Endometrium (tissue), 2 donors: ENCODE results near the gene KRT4.
"Not testable (repeated sequence)": the region's sequence is repeated elsewhere in the genome, so short reads cannot be mapped to it uniquely, and the experiment has no call there.

Source experiments
- FAIRE-seq: peaks from 2 replicates; lab custom pipeline; 2012; peaks lifted over from hg19 to GRCh38; lab: Jason Lieb, UNC
- donor health status: control.
- donor health status: control.

Gene KRT4

DNA sequence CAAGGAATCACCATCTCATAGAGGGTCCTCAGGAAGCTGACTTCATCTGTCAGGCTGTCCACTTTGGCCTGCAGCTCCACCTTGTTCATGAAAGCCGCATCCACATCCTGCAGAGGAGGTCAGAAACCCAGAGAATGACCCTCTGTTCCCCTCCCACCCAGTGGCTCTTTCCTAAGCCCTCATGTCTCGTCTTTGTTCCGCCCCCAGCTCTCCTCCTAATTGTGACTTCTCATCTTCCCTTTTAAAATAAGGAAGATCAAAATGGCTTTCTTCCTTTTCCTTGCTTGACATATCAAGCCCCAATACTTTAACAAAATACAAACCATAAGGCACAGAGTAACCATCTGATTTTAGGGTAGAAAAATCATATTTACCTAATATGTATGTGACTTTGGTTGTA, 41.1 kb downstream of the KRT4 start:
- FAIRE-seq, result no peak

DNA sequence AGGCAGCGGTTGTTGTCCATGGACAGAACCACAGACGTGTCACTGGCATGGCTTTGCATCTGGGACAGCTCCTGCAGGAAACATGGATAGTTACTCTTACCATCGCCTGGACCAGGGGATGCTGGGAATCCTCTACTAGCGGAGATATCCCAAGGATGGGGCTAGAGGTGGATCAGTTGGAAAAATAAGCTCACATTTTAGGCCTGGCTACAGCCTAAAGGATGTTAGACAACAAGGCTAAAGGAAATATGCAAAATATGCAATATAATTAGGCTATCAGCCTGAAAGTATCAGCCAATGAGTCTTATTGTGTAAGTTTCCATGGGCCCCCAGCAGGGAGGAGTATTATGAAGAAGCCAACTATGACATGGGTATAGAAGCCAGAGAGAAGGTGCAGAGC, 41.7 kb downstream of the KRT4 start:
- FAIRE-seq, result no peak

DNA sequence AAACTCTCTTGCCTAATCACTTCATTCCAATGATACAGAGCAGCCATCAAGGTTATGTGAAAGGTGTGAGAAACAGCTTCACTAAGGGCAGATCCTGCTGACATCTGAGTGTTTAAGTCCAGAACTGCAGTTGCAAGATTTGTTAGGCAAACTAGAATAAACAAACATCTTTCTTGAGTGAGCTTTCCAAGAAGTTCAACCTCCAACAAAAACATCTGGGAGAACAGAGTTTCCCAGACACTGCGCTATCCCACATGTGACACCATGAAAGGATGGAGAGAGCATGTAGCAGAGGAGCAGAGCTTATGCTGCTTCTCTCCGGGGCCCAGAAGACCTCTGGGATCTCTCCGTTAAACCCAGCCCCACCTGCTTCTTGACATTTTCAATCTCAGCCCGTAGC, 42.4 kb downstream of the KRT4 start:
- no peak for FAIRE-seq

DNA sequence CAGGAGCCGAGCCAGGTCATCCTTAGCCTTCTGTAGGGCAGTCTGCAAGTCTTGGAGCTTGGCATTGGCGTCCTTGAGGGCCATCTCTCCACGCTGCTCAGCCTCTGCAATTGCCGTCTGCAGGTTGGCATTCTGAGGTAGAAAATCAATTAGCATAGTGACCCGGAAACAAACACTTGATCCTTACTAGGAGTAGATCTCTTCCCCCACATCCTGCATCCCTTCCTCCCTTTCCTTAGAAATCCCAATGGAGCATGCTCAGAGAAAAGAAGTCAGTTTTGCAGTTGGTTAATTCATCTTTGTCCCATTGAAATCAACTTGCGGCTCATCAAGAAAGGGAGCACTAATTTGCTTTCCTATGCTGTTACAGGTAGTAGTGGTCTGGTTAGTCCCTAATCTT, 42.8 kb downstream of the KRT4 start:
- no peak for FAIRE-seq

DNA sequence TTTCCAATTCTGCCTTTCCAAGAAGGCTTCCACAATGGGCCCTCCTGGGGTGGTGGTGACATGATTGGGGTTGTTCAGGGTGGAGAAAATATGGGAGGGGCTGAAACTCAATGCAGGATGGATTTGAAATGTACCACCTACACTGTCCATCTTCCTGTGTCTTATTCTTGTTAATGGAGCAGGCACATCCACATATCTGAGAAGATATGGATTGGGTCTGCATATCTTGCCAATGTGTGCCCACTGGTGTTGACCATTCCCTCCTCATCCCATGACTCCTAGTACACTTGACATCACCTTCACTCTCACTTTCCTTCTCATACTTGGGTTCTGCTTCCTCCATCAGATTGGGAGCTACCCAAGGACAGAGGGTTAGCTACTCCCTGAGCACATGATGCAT, 44.0 kb downstream of the KRT4 start:
- no peak for FAIRE-seq

DNA sequence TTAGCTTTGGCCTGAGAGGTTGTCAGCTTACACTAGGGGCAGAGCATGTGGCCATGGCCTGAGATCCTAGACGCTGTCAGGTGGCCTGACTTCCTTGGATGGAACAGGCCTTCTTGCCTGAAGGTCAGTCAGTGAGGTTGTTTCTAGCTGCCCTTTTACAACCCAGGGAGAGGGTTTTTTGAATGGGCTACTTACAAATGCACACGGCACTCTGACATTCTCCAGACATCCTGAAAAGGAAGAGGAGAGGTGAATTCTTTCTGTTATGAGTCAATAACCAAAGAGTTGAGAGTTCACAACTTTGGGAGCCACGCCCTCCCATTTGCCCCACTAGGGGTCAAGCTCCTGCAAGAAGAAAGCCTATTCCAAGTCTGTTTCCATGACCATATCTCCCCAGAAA, 44.6 kb downstream of the KRT4 start:
- no peak for FAIRE-seq

DNA sequence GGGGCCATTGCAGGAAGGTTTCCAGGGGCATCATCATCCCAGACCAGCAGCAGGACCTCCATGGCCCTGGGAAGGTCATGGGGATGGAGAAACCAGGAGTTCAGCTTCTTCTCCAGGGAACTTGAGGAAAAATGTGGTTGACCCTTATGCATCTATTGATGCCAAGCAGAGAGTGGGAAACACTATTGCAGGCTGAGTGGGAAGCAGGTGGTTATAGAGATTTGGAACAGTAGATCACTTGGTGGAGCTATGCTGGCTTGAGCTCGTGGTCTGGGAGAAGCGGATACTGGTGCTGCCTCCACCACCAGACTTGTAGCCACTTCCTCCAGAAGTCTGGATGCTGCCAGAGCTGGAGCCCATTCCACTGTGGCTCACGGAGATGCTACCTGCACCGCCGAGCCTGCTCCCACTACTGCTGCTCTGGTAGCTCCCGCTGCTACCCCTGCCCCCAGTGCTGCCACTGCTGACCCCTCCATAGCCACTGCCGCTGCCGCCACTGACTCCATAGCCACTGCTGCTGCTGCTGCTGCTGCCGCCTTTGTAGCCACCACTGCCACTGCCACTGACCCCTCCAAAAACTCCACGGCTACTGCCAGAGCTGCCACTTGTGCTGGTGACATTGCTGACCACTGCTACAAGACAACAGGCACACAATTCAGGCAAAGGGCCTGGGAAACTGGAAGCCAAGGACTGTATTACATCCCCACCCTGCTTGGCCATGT, 45.3 kb downstream of the KRT4 start:
- FAIRE-seq, result no peak

DNA sequence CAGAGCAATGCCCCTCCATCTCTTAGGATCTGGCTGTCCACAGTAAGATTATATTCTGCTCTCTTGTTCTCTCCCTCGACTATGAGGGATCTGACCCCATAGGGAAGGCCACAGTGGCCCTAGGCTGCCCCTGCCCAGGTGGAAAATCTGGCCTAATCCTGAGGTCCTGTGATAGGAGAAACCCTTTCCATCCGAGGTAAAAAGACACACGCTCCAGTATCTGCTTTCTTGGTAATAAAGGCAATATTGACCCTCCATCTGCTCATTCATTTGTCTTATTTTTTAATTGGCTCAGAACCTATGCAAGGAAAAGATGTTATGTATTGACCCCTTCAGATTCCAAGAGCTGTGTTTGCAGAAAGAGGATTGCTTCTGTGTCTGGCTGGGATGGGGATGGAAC, 46.5 kb downstream of the KRT4 start:
- no peak for FAIRE-seq

DNA sequence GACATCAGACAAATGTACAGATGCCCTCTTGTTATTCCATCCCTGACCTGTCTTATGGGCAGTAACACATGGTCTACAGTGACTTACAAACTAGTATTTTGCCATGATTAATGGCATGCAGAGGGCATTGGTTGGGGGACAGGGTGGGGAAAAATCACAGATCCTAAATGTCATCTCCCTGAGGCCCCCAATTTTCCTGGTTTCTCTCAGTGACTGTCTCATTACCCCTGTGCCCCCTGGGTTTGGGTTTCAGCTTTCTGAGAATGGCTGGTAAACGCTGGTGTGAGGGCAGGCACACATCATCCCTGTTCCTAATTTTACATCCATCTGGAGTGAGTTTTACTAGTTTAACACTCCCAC, 46.9 kb downstream of the KRT4 start:
- no peak for FAIRE-seq

DNA sequence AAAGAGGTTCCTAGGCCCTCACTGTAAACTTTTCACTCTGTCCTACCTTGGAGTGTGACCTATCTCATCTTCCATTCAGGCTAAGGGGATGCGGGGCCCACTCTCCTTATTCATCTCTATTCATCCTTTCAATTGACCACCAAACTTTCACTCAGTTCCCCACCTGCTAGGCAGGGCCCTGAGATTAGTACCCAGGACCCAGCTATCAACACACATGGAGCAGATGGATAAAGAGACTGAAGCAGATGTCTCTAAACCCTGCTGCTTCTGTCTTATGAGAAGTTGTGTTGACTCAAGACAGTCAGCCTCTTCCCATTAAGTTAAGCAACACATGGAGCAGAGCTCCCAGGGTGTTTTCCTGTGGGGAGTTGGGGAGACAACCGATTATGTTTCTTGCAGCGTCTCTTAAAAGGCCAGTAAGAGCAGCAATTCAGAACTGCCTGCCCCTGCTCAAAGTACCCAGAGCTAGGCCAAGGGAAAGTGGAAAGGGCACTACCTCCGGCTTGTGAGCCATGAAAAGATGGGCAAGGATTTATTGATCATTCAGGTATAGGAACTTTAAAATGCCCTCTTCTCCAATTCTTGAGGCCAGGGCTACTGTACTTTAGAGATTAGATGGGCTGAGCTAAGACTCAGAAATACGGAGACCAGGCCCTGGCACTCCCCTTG, 47.4 kb downstream of the KRT4 start:
- FAIRE-seq, result no peak

DNA sequence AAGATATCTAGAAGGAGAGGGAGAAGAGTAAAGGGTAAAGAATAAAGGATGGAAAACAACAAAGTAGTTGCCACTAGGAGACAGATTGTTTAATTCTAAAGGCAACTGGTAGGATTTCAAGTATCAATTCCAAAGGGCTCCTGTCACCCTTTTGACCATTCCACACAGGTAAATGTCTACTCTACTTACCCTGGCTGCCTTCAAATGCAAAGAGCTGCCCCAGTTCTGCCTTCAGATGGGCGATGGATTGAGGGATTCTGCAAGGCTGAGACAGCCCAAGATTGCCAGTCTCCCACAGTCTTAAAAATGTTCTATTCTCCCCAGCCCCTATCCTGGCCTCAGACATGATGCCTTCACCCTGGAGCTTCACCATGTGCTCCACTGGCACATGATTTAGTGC, 48.2 kb downstream of the KRT4 start:
- FAIRE-seq, result no peak

DNA sequence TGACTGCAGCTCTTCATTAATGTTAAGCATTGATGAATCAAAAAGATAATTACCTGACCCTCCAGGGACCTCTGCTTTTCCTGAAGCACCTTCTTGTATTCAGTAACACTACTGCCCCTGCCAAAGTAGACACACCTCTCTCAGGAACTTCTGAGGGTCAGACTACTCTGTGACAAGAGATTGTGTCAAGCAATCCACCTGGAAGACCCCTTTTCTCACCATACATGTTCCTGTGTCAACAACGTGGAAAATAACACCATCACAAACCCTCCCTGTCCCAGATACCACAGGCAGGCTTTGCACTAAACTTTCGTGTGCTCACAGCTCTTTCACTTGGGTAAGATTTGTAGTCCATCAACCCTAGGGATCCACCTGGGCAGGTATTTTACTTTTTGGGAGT, 49.9 kb downstream of the KRT4 start:
- no peak for FAIRE-seq

DNA sequence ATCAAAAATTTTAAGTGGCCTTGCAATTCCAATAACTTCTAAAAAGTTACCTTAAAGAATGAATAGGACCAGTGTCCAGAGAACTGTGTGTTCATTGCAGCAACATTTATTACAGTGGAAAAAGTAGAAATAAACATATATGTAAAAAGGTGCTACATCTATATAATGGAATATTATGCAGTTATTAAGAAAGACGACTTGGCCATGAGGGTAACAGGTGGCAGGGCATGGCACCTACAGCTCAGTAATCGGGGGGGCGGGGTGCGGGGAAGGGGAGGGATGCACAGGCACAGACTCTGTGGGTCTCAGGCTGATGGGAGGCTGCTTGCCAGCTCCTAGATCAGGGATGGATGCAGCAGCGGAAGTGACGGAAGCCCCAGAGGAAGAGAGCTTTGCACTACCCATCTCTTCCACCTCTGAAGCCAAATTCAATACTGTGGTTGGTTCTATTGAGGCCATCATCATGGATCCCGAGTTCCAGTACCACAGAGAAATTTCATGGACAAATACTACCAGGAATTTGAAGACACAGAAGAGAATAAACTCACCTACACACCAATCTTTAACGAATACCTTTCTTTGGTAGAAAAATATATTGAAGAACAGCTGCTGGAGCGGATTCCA, 50.8 kb downstream of the KRT4 start:
- FAIRE-seq, result no peak

DNA sequence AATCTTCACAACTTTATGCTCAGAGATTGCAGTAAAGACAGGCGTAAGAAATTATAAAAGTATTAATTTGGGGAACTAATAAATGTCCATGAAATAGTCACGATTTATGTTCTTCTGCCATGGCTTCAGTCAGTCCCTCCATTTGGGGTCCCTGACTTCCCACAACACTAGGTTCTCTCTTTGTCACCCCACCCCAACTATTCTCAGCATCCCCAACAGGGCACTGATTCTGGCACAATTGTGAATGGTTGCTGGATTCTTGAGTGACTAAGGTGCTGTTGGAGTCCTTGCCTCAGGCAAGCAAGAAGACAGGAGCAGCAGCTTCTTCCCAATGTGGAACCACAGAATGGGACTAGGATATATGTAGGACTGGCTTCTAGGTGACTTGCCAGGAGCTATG, 52.1 kb downstream of the KRT4 start:
- FAIRE-seq, result no peak

DNA sequence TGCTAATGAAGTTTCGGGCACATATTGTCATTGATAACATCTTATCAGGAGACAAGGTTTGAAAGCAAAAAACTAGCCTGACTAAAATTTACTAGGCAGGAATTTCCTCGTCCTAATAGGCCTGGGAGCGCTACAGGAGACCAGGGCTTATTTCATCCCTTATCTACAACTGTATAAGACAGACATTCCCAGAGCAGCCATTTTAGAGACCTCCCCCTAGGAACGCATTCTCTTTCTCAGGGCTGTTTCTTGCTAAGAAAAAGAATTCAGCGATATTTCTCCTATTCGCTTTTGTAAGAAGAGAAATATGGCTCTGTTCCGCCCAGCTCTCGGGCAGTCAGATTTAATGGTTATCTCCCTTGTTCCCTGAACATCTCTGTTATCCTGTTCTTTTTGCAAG, 52.7 kb downstream of the KRT4 start:
- FAIRE-seq, result not testable (repeated sequence)

DNA sequence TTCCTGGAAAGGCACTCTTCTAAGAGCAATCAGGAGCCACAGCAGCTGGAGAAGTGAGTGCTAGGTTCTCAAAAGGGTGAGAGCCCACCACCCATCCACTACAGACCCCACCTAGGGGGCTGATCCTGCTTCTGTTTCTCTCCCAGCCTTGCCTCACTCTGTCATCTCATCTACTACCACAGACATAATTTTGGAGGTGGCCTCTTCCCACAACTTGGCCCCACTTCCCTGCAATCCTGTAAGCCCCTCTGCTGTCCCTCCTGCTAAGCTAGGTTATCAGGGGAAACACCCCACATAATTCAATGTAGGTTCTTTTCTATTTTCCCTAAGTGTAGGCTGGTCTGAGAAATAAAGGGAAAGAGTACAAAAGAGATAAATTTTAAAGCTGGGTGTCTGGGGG, 53.3 kb downstream of the KRT4 start:
- FAIRE-seq, result no peak

DNA sequence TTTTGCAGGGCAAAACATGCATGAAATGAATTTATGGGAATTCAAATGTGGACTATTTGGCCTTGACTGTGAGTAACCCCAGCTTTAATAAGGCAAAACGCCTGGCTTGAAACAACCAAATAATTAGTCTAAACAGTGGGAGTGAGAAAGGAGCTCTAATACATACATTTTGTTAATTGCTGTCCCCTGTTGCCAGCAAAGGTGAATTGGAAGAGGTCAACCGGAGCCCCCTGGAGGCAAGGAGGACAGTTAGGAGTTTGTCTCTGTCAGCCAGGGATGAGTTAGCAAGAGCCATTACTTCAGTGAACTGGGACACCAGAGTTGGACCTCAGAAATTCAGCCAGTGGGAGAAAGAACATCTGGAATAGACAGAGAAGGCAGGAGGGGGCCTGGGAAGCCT, 54.2 kb downstream of the KRT4 start:
- FAIRE-seq, result no peak

DNA sequence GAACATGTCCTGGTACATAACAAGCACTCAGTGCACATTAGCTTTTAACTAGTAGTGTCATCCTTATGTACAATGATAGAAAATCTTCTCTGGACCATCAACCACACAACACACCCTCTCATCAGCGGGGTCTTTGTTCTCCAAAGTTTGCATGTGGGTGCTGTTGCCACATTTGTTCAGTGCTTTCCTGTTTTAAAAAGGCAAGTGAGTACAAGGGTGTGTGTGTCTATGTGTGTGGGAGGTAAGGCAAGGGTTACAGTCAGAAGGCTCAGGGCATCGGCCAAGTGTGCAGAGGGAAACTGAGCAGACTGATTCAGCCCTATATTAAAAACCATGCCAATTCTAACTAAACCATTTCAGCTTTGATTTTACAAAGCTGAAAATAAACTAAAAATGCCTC, 54.7 kb downstream of the KRT4 start:
- no peak for FAIRE-seq

DNA sequence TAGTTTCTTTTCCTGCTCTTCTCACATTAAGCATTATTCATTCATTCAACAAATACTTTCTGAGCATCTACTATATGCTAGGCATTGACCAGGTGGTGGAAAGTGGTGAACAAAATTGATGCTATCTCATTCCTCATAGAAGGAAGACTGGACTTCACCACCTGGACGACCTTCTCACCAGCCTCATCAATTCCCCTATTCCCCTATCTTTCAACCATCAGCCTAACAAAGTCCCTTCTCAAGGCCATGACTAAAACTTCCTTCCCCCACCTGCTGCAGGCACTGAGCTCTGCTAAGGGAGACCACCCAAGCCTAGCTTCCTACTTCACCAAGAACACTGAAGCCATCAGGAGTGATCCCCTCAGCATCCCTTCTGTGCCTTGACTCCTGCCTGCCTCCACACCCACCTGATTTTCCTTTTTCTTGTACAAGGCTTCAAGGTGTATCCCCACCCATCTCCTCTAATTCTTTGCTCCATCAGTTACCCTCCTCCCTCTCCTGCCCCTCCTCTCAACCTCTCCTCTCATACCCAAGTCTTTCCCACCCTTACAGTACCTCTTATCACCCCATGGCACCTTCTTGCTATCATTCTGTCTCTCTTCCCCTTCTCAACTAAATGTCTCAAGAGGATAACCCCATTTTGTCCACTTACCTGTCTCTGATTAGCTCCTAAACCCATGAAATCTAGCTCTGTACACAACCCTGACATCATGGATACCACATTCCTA, 56.3 kb downstream of the KRT4 start:
- FAIRE-seq, result no peak
